Measurements from ENCODE around the gene INTS13. TPM values are rescaled to one million over a fixed set of nuclear protein-coding genes. Genes with fewer than 3 reads are reported as not detected.

The INTS13 gene
- total and polyA plus RNA-seq, 8 donors, result 17.1 to 37.0 (median 31.6) TPM

GRCh38 chr12:26896913-26897312, 40.9 kb downstream of the INTS13 start:
- Histone ChIP-seq H3K27ac (no peak overlapping the region), H3K9me3 (no peaks in the 10 kb centered on the region), H3K27me3 (no peaks in the 10 kb centered on the region), H3K4me3 (no peak overlapping the region), H3K4me1 (no peaks in the 10 kb centered on the region), H3K36me3 (peaks cover 0 to 21% of the 10 kb centered on the region in 2 donors)
- TF ChIP-seq, protein P1, sequence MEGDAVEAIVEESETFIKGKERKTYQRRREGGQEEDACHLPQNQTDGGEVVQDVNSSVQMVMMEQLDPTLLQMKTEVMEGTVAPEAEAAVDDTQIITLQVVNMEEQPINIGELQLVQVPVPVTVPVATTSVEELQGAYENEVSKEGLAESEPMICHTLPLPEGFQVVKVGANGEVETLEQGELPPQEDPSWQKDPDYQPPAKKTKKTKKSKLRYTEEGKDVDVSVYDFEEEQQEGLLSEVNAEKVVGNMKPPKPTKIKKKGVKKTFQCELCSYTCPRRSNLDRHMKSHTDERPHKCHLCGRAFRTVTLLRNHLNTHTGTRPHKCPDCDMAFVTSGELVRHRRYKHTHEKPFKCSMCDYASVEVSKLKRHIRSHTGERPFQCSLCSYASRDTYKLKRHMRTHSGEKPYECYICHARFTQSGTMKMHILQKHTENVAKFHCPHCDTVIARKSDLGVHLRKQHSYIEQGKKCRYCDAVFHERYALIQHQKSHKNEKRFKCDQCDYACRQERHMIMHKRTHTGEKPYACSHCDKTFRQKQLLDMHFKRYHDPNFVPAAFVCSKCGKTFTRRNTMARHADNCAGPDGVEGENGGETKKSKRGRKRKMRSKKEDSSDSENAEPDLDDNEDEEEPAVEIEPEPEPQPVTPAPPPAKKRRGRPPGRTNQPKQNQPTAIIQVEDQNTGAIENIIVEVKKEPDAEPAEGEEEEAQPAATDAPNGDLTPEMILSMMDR (IDR thresholded peaks at IDR 0.05), result no peak
- ATAC-seq (no peak), DNase-seq (no peak)
- intact Hi-C loops (cut with DNase I), result no loop called here

GRCh38 chr12:26895672-26896071, 42.1 kb downstream of the INTS13 start:
- no peak for ATAC-seq
- Histone ChIP-seq H3K27me3 (no peaks in the 10 kb centered on the region), H3K4me1 (no peaks in the 10 kb centered on the region), H3K36me3 (peaks cover 0 to 14% of the 10 kb centered on the region in 2 donors), H3K4me3 (no peak overlapping the region), H3K27ac (no peak overlapping the region), H3K9me3 (no peaks in the 10 kb centered on the region)
- intact Hi-C loops (cut with DNase I), result no loop called here
- TF ChIP-seq, protein P1 (IDR thresholded peaks at IDR 0.05), result no peak
- DNase-seq, result no peak

DNA sequence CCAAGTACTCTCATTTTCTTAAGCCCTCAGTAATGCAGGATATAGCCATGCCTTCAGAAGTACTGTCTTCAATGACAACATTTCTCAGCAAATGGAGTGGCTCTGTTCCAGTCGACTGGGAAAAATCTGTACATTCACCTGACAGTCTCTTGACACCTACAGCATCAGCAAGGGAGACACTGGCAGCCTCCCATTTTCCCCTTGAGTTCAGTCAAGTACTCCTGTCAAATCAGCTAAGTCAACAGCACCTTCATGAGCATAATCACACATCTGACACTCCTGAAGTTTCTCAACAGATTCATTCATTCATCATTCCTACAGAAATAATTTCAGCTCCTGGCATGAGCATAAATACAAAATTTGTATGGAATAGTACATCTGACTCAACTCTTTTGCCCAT, 46.1 kb downstream of the INTS13 start:
- Histone ChIP-seq H3K4me3 (no peak overlapping the region), H3K27ac (no peak overlapping the region), H3K9me3 (no peaks in the 10 kb centered on the region), H3K4me1 (no peaks in the 10 kb centered on the region), H3K36me3 (no peaks in the 10 kb centered on the region), H3K27me3 (no peaks in the 10 kb centered on the region)
- no peak for ATAC-seq
- DNase-seq, result no peak
- intact Hi-C loops (cut with DNase I), result no loop called here
- TF ChIP-seq, protein P1 (IDR thresholded peaks at IDR 0.05), result no peak

DNA sequence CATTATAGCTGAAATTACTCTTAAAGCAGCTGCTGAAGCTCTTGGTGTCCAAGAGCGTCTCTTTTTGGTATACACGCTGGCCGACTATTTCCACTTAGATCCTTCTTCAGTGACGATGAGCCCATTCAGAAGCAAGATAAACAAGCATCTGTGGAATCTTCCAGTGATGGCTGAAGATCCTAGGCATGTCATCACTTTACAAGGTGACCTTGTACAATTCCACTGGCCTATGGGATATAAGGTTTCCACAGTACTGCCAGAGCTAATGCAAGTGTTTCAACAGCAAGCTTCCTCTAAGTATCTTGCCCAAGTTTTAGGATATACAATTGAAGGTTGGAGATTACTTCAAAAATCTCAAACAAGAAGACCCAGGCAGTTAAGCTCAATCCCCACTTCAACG, 47.0 kb downstream of the INTS13 start:
- no peak overlapping the region for H3K27ac ChIP-seq
- intact Hi-C loops (cut with DNase I), result no loop called here

DNA sequence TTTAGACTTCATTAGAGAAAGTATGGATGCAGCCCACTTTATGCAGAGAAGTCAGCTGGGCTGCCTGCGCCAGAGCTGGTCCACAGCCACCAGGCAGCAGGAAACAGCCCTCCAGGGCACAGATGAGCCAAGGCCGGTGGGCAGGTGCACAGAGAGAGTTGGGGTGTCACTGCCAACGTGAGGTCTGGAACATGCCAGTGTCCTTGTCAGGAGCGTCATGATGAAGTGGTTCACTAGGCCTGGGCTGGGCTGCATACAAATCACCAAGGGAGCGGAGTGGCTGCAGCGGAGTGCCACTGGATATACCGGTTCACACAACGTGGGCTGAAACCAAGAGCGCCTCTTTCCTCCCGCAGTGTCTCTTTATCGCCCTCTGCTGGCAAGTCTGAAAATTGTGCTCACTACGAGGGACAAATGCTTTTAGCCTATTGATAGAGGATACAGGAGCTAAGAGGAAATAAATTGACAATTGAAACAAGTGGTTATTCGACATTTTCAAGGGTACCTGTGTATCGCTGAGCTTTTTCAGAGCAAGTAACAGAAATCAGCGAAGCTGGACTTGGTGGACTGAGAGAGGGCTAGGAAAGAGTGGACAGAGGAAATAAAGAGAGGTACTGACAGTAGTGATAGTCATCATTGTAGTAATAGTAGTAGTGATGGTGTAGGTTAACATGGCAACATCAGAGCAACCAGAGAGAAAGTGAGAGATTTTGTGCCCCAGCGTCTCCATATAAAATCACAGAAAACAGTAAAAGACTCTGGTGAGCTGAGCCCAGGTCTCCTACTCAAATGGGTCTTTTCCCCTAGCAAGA, 52.8 kb downstream of the INTS13 start:
- H3K9me3 ChIP-seq, result no peaks in the 10 kb centered on the region
- H3K36me3 ChIP-seq, result no peaks in the 10 kb centered on the region
- H3K27me3 ChIP-seq, result no peaks in the 10 kb centered on the region
- ATAC-seq (peak; percentile 100), DNase-seq (peak; percentile 76 to 90 (median 82))
- H3K4me1 ChIP-seq, result peaks cover 0 to 8% of the 10 kb centered on the region in 2 donors
- TF ChIP-seq, protein P1 (IDR thresholded peaks at IDR 0.05), result peak; percentile 87 to 94
- H3K4me3 ChIP-seq, result no peak overlapping the region
- intact Hi-C loops (cut with DNase I), result no loop called here
- H3K27ac ChIP-seq, result no peak overlapping the region

More for the DNA sequence above, 47.0 kb downstream of the INTS13 start:
- TF ChIP-seq, protein P1 (IDR thresholded peaks at IDR 0.05), result no peak
- Histone ChIP-seq H3K9me3 (no peaks in the 10 kb centered on the region), H3K36me3 (no peaks in the 10 kb centered on the region), H3K27me3 (no peaks in the 10 kb centered on the region), H3K4me1 (no peaks in the 10 kb centered on the region), H3K4me3 (no peak overlapping the region)
- no peak for DNase-seq
- ATAC-seq, result no peak
